IPS-18a (cell line): ENCODE data around the gene NUP160.
"Not testable (repeated sequence)": the region's sequence is repeated elsewhere in the genome, so short reads cannot be mapped to it uniquely, and the experiment has no call there.

Source experiments
- H3K27ac ChIP-seq: one replicate; pipeline ENCODE4 v1.5.1; 2013; ENCODE audit warnings: low read length
- H3K27me3 ChIP-seq: one replicate; pipeline ENCODE4 v1.6.1; 2013; ENCODE audit warnings: mild to moderate bottlenecking, low read length; ENCODE audit not compliant: control insufficient read depth, insufficient read depth
- H3K36me3 ChIP-seq: one replicate; pipeline ENCODE4 v1.6.1; 2013; ENCODE audit warnings: low read depth, low read length; ENCODE audit not compliant: control insufficient read depth
- H3K4me1 ChIP-seq: one replicate; pipeline ENCODE4 v1.6.1; 2013; ENCODE audit warnings: low read depth, low read length; ENCODE audit not compliant: control insufficient read depth
- H3K4me3 ChIP-seq: one replicate; pipeline ENCODE4 v1.5.1; 2013; ENCODE audit warnings: low read length
- H3K9ac ChIP-seq: one replicate; pipeline ENCODE4 v1.6.1; 2013; ENCODE audit warnings: mild to moderate bottlenecking, low read length, moderate library complexity
- H3K9me3 ChIP-seq: one replicate; pipeline ENCODE4 v1.6.1; 2013; ENCODE audit warnings: low read depth, low read length; ENCODE audit not compliant: control insufficient read depth

Gene NUP160

DNA sequence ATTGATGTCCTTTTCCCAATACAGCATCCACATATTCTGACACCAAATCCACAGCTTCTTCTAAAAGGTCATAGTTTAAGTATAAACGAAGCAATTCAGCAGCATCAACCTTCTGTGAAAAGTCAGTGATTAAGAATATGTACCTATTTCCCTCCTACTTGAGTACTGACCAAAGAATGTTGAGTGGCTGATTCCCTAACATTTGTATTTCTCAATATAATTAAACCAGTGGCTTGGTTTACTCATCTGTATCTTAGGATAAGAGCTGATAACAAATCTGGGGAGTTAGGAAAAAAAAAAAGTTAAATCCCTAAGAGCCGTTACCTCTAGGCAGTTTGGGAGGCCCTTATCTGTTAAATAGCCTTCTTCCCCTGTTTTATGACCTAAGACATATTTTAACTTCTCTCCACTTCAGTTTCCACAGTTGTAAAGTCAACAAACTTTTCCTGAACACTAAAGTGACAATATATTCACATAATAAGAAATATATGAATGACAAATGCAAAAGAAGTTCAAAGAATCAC, 65.0 kb downstream of the NUP160 start:
- Histone ChIP-seq H3K4me3 (no peak overlapping the region), H3K9ac (no peak overlapping the region), H3K27ac (no peak overlapping the region), H3K4me1 (no peaks in the 10 kb centered on the region), H3K27me3 (no peaks in the 10 kb centered on the region), H3K9me3 (no peaks in the 10 kb centered on the region), H3K36me3 (peaks cover 87% of the 10 kb centered on the region)

GRCh38 chr11:47778878-47779483, 69.2 kb downstream of the NUP160 start:
- no peak overlapping the region for H3K4me3 ChIP-seq
- H3K27me3 ChIP-seq = no peaks in the 10 kb centered on the region
- peaks cover 66% of the 10 kb centered on the region for H3K36me3 ChIP-seq
- H3K27ac ChIP-seq = no peak overlapping the region
- H3K9ac ChIP-seq = no peak overlapping the region
- no peaks in the 10 kb centered on the region for H3K9me3 ChIP-seq
- no peaks in the 10 kb centered on the region for H3K4me1 ChIP-seq

DNA sequence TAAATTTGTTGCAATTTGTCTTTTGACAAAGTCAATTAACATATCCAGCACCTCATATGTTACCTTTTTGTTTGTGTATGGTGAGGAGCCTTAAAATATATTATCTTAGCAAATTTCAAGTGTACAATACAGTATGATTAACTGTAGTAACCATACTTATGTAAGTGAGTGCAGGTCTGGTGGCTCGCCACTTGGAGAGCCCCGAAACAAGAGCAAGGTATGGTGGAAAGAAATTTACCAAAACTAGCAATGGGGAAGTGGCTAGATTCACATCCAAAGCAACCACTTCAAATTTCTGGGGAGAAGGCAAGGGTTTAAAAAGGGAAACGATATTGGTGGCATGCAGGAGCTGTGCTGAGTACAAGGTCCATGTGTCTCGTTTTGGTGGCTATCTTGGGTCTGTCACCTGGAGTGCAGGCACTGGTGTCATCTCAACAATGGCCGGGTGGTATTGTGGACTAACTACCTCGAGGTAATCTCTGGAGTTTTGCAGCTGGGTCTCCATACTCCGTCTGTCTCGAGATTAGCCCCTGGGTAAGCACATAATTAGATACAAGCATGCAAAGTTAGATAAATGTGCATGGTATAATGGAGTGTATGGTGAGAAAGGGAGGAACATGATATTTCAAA, 72.8 kb downstream of the NUP160 start:
- H3K9me3 ChIP-seq = no peaks in the 10 kb centered on the region
- H3K27me3 ChIP-seq = no peaks in the 10 kb centered on the region
- H3K4me3 ChIP-seq = no peak overlapping the region
- H3K9ac ChIP-seq = no peak overlapping the region
- no peaks in the 10 kb centered on the region for H3K4me1 ChIP-seq
- H3K27ac ChIP-seq = no peak overlapping the region
- H3K36me3 ChIP-seq = peaks cover 39% of the 10 kb centered on the region

- Histone ChIP-seq H3K36me3 (peaks cover 24% of the 10 kb centered on the region), H3K9me3 (no peaks in the 10 kb centered on the region), H3K9ac (no peak overlapping the region), H3K27me3 (no peaks in the 10 kb centered on the region), H3K4me1 (no peaks in the 10 kb centered on the region), H3K27ac (no peak overlapping the region), H3K4me3 (no peak overlapping the region)
These were observed 74.3 kb downstream of the NUP160 start for GRCh38 chr11:47773882-47774281.

DNA sequence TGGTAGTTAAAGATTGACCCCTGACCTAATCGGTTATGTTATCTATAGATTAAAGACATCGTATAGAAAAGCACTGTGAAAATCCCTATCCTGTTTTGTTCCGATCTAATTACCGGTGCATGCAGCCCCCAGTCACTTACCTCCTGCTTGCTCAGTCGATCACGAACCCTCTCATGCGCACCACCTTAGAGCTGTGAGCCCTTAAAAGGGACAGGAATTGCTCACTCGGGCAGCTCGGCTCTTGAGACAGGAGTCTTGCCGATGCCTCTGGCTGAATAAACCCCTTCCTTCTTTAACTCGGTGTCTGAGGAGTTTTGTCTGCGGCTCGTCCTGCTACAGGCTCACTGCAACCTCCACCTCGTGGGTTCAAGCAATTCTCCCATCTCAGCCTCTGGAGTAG, 78.6 kb downstream of the NUP160 start:
- not testable (repeated sequence) for H3K27ac ChIP-seq, H3K9ac ChIP-seq, H3K36me3 ChIP-seq, H3K4me3 ChIP-seq, H3K4me1 ChIP-seq, H3K27me3 ChIP-seq, H3K9me3 ChIP-seq

DNA sequence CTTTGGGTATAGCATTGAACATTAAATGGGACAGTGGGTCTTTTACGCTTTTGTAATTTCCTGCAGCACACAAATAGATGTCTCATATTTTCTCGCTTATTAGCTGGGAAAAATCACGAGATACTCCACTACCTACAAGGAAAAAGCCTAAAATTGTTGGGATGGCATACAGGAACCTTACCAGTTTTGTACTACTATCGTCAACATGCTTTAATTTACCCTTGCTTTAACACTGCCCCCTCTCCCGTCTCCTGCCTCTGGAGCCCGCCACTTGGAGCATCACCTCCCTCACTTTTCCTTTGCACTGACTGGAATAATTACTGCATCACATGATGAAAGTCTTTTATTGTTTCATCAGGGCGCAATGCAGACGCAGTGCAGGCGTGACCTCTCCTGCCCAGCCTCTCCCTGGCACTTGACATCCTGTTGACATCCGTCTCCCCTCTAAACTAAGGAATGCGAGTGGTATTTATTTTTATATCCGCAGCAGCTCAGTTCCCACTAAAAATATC, 80.0 kb downstream of the NUP160 start:
- H3K9ac ChIP-seq = peak overlapping the region; percentile 100
- H3K4me3 ChIP-seq = peak overlapping the region; percentile 97
- peak overlapping the region; percentile 99 for H3K27ac ChIP-seq
- peaks cover 6% of the 10 kb centered on the region for H3K4me1 ChIP-seq
- H3K9me3 ChIP-seq = no peaks in the 10 kb centered on the region
- H3K36me3 ChIP-seq = peaks cover 16% of the 10 kb centered on the region
- no peaks in the 10 kb centered on the region for H3K27me3 ChIP-seq

DNA sequence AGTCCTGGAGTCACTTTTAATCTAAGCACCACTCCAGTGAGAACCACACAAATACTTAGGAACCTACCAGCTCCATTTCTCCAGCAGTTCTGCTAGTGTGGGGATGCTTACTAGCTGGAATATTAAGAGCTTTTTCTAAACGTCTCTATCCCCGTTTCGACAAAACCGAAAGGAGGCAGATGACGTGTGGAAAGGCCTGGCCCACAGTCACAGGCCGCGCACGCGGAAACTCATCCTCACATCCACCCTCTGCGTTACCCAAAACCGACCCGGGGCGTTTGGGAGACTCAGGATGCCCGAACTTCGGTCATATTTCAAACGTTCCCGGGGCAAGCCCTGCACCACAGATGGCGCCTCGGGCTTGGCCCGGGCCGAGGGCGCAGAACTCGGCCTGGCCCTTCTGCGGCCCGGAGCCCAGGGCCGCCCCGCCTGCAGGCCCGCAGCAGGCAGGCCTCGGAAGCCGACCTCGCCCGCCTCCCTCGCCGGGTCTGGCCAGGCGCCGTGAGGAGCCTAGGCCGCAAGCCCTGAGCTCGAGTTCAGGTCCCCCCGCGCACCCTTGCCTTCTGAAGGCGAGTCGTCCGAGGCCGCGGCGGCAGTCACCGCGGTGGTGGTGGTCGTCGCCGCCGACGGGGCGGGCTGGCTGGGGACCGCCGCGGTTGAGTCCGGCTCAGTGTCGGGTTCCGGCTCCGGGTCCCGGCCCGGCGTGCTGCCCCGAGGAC, 81.5 kb downstream of the NUP160 start:
- Histone ChIP-seq H3K4me3 (peak overlapping the region; percentile 92), H3K4me1 (peaks cover 6% of the 10 kb centered on the region), H3K36me3 (peaks cover 30% of the 10 kb centered on the region), H3K27ac (peak overlapping the region; percentile 85), H3K27me3 (no peaks in the 10 kb centered on the region), H3K9me3 (no peaks in the 10 kb centered on the region), H3K9ac (peak overlapping the region; percentile 100)

GRCh38 chr11:47765086-47765485, 83.1 kb downstream of the NUP160 start:
- H3K9me3 ChIP-seq = no peaks in the 10 kb centered on the region
- no peak overlapping the region for H3K9ac ChIP-seq
- H3K27me3 ChIP-seq = no peaks in the 10 kb centered on the region
- H3K4me3 ChIP-seq = no peak overlapping the region
- peaks cover 6% of the 10 kb centered on the region for H3K4me1 ChIP-seq
- no peak overlapping the region for H3K27ac ChIP-seq
- H3K36me3 ChIP-seq = peaks cover 45% of the 10 kb centered on the region

DNA sequence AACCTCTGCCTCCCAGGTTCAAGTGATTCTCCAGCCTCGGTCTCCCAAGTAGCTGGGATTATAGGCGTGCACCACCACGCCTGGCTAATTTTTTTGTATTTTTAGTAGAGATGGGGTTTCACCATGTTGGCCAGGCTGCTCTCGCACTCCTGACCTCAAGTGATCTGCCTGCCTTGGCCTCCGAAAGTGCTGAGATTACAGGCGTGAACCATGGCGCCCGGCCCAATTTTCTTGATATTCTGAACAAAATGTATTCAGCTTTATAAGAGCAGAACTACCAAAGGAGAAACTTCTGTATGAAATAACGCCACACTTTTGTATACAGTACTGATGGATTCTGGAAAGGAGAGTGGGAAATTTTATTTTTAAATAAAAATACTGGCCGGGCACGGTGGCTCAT, 88.9 kb downstream of the NUP160 start:
- not testable (repeated sequence) for H3K27me3 ChIP-seq, H3K27ac ChIP-seq, H3K9me3 ChIP-seq, H3K4me1 ChIP-seq, H3K4me3 ChIP-seq, H3K9ac ChIP-seq
- peaks cover 68% of the 10 kb centered on the region for H3K36me3 ChIP-seq

DNA sequence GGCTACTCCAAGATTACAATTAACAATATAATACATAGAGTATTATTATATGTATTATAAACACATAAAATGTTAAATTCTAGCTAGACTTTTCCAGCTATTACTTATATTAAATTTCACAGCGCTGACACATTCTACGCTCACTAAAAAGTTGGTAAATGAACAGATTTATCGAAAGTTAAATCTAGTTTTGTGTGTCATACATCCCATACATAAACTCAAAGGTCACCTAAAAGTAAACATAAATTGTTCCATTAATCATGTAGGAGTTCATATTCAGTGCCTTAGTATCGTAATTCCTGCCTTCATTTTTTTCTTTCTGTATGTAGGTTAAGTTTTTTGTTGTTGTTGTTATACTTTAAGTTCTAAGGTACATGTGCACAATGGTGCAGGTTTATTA, 91.9 kb downstream of the NUP160 start:
- H3K9me3 ChIP-seq = no peaks in the 10 kb centered on the region
- H3K9ac ChIP-seq = no peak overlapping the region
- no peak overlapping the region for H3K27ac ChIP-seq
- H3K36me3 ChIP-seq = peaks cover 71% of the 10 kb centered on the region
- H3K4me3 ChIP-seq = no peak overlapping the region
- no peaks in the 10 kb centered on the region for H3K4me1 ChIP-seq
- no peaks in the 10 kb centered on the region for H3K27me3 ChIP-seq

GRCh38 chr11:47750725-47751124, 97.4 kb downstream of the NUP160 start:
- no peaks in the 10 kb centered on the region for H3K4me1 ChIP-seq
- no peaks in the 10 kb centered on the region for H3K27me3 ChIP-seq
- peaks cover 78% of the 10 kb centered on the region for H3K36me3 ChIP-seq
- H3K9ac ChIP-seq = no peak overlapping the region
- H3K27ac ChIP-seq = no peak overlapping the region
- no peaks in the 10 kb centered on the region for H3K9me3 ChIP-seq
- H3K4me3 ChIP-seq = no peak overlapping the region
